Adrenal gland (tissue), 5 donors: ENCODE data around the gene FAM181B.

ENCODE experiments used
- POLR2A ChIP-seq, 2 donors: fragments of 450-650 bp; IDR thresholded peaks; one replicate each; pipeline ENCODE4 v1.6.1; 2017; ENCODE audit warnings: antibody characterized with exemption in 2 of 2, mild to moderate bottlenecking in 2 of 2, moderate library complexity in 1 of 2
- TF ChIP-seq, protein P1 (sequence below), 6 experiments: fragments of 450-650 bp in 4 of 6; fragments of 200-600 bp in 2 of 6; sonication (generic) in 1 of 6; IDR thresholded peaks; 1 replicate in 5 of 6; 2 replicates in 1 of 6; pipeline versions ENCODE4 v1.5.1 to v1.8.0; 2016 to 2021; ENCODE audit warnings: antibody characterized with exemption in 6 of 6, mild to moderate bottlenecking in 2 of 6, moderate library complexity in 1 of 6
- donor health status: DM: no; HTN: no; CAD: no.

GRCh38 chr11:82703796-82704195 lies 29.9 kb downstream of the FAM181B start:
- TF ChIP-seq, protein P1, sequence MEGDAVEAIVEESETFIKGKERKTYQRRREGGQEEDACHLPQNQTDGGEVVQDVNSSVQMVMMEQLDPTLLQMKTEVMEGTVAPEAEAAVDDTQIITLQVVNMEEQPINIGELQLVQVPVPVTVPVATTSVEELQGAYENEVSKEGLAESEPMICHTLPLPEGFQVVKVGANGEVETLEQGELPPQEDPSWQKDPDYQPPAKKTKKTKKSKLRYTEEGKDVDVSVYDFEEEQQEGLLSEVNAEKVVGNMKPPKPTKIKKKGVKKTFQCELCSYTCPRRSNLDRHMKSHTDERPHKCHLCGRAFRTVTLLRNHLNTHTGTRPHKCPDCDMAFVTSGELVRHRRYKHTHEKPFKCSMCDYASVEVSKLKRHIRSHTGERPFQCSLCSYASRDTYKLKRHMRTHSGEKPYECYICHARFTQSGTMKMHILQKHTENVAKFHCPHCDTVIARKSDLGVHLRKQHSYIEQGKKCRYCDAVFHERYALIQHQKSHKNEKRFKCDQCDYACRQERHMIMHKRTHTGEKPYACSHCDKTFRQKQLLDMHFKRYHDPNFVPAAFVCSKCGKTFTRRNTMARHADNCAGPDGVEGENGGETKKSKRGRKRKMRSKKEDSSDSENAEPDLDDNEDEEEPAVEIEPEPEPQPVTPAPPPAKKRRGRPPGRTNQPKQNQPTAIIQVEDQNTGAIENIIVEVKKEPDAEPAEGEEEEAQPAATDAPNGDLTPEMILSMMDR (IDR thresholded peaks at IDR 0.05): no peak
- TF ChIP-seq POLR2A (IDR thresholded peaks at IDR 0.05): no peak
